Stimulated activated CD4-positive, alpha-beta T cell treated with anti-CD3 and anti-CD28 coated beads, Interleukin-1b, Interleukin-23, amount 100 ng/mL, for 24 hours (primary cell): Measurements from ENCODE around the gene SFT2D3.

Experiments used
- DNase-seq, 4 experiments: peaks; one replicate each; pipeline ENCODE4 v3.0.0-alpha.2; 2020; ENCODE audit warnings: low read depth in 4 of 4, low spot score in 1 of 4

SFT2D3 gene

DNA sequence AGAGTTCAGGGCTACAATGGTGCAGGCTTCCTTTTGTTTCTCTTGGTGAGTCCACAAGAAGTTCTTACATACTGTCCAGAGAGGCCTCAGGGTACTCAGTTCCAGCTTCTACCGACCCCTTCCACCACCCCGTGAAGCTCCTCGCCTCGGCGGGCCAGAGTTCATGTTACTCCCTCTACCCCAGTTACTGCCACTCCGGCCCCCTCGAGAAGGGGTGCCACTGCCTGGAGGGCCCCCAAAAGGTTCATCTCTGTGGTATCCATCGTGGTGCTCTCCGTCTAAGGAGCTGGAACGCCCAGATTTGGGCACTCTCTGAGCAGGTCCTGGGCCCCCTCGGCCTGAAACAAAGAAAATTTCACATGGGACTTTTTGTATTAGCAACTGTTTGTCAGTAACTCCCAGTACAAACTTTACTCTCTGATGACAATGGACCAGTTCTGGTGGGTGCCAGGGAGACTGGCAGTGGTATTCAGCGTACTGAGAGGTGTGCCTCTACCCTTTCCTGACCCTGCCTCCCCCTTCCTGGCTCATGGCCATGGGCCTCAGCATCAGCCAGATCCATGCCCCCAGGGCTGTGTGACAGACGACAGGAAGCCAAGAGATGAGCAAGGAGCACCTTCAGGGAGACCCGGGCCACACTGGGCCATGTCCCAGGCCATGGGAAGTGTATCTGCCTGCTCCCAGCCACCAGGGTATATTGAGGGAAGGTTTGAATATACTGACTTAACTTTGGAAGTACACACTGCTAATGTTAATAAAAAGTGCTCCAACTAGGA lies 5.1 kb downstream of the SFT2D3 start:
- DNase-seq, result no peak

DNA sequence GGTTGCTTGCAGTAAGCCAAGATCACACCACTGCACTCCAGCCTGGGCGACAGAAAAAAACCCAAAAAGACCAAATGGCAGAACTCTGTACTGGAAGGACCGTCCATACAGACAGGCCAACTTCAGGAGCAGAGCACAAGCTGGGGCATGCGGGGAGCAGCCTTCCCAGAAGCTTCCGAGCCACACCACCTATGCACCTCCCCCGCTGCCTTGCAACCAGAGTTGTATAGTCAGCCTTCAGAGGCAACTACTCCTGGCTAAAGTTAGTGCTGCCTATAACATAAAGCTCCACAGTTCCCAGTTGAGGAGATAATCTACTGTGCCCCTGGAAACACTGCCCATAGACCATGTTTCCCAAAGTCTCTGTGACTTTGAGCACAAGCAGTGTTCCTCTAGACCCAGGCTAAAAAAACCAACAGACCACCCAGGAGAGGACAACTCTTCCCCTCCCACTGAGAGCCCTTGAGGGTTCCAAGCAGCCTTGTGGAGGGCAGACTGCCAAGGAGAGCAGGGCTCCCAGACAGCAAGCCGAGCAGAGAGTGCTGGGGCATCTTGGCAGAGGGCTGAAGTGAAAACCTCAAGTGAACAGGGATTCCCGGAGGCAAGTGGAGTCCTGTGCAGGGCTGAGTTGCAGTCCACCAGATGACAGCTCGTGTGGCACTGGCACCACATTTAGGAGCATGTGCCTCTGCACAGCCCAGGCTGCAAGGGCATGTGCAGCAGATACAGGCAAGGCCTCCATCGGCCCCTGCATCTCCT lies 6.8 kb downstream of the SFT2D3 start:
- DNase-seq, result no peak

DNA sequence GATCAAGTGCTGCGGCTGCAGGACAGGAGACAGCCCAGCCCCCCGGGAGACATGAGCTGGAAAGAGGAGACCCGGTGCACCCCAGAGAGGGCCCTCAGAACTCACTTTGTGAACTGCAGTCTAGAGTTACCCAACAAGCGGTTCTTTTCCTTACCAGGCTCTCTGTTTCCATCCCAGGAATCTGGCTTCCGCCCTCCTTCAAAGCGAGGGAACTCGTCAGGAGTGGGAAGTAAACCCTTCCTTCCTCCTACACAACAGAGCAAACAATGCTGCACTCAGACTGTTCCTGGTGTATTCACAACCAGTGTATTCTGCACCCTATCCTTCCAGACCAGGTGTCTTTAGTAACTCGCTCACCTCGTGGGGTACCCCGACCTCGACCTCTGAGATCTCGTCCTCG lies 8.0 kb downstream of the SFT2D3 start:
- no peak for DNase-seq

DNA sequence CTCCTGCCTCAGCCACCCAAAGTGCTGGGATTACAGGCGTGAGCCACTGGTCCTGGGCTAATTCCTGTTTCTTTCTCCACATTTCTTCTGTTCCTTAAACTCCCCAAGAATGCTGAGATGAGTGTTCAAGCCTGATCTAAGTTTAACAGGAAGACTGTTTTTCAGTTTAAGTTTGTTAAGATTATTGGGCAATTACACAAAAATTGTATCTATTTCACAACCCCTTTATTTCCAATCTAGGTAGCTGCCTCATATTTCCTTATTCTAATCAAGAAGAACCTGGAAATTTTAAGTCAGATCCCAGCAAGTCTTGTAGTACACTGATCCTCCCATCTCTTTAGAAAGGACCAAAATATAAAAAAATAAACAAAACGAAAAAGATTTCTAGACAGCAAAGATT lies 11.7 kb downstream of the SFT2D3 start:
- no peak for DNase-seq

DNA sequence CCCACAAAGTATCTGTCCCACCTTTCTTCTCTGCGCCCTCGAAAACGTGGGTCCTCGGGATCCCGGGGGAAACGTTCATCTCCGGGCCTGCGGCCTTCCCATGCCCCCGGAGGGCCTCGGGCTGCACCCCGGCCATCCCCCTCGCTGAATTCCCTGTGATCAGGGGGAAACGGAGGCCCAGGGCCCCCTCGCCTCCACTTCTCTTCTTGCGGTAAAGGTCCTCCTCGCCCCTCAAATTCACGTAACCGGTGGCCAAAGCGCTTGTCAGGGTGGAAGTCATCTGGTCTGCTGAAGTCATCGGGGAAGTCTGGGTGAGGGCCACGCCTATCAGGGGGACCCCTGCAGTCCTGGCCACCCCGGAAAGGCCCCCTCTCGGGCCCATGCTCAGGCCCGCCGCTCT lies 12.3 kb downstream of the SFT2D3 start:
- no peak for DNase-seq

DNA sequence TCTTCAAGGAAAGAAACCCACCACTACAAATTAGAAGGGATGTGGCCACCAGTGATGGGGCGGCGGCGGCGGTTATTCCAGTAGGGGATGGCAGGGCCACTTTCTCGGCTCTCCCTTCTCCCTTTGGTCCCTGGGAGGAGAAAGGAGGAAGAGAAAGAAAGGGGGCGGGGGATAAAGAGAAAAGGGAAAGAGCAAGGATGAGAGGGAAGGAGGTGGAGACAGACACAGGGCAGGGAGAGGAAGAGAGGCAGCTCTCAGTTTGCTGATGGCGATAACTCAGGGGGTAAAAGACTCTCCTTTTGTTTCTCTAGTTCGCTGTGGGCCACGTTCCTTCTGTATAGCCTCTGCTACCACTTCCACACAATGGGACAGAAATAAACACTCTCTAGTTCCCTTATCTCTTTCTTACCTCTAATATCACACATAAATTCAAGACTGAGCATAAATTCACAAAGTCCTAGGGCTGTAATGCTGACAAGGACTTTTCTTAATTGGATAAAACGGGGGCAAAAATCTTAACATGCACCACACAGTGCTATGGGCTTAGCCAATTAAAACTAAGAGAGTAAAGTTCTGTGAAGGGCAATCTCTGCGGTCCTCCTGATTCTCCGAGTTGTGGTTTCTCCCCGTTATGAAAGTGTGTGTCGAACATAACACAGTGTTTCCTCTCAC lies 14.6 kb downstream of the SFT2D3 start:
- no peak for DNase-seq

DNA sequence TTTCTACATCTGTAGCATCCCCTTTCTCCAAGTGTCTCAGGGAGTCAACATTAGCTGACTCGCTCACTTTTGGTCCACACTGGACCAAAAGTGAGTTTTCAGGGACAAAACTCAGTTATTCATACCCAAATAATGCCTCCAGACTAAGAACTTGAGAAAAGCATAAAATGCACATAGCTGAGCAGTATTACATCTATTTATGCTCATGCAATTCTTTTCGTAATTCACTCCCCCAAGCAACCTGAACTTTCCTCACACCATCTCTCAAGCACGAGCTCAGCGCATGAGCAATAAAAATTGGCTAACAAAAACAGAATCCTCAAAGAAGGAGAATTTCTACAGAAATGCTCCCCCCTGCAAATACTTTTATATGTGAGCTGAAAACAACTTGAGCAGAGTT lies 17.0 kb downstream of the SFT2D3 start:
- DNase-seq, result no peak

DNA sequence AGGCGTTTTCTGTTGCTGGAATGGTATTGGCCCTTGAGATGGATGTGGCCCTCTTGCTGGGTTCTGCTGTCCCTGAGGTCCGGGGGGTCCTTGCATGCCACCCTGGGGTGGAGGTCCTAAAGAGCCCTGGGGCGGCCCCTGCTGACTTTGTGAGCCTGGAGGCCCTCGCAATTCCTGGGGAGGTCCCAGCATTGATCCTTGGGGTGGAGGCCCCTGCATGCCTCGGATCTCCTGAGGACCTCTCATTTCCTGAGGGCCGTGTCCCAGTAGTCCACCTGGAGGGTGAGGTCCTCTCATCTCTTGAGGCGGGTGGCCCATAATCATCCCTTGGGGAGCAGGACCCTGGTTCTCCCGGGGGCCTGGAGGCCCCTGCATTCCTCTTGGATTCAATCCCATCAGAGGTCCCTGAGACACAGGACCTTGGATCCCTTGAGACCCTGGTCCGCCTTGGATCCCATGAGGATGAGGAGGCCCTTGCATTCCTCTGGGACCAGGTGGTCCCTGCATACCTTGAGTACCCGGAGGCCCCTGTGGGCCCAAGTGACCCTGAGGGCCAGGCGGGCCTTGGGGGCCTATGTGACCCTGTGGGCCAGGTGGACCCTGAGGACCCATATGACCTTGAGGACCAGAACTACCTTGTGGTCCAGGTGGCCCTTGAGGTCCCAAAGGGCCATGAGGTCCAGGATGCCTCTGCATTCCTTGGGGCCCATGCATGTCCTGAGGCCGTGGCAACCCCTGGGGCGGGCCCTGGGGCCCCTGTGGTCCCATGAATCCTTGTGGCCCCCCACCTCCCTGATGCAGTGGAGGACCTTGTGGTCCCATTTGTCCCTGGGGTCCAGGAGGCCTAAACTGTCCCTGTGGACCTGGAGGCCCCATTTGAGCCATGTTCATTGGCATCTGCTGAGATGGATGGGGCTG lies 18.3 kb downstream of the SFT2D3 start:
- DNase-seq, result no peak

DNA sequence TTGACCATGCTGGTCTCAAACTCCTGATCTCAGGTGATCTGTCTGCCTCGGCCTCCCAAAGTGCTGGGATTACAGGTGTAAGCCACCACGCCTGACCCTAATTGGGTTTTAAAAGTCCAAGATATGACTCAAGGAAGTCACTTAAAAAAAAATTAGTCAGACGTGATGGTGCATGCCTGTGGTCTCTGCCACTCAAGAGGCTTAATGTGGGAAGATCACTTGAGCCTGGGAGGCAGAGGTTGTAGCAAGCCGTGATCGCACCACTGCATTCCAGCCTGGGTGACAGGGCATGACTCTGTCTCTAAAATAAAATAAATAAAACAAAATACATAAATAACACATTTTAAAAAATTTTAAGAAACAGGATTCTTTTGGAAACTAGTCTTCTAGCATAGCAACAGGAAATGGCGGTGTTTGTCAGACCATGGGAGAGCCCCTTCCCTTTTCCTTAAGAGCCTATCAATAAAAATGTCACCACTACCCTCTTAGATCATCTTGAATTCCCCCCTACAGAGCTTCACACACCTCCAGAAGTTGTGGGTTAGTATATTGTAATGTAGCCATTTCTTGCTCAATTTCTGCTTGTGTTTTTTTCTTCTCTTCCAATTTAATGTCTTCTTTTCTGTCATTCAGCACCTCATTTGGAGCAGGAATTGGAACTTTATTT lies 20.1 kb downstream of the SFT2D3 start:
- DNase-seq, result no peak

DNA sequence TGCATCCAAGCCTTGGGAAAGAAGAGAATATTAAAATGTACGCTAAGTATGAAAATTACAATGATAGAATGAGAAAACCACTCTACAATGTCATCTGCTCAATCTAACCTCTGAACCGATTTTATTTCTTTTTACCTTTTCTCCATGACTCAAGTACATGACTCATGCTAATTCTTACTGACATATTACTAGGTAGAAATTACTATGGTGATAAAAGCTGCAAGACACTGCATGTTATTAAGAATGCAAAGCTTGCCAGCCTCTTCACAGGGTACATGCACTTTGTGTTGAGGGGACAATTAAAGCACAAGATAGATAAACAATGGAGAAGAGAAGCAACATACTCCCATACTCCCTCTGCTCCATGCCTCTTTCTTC lies 20.7 kb downstream of the SFT2D3 start:
- no peak for DNase-seq

DNA sequence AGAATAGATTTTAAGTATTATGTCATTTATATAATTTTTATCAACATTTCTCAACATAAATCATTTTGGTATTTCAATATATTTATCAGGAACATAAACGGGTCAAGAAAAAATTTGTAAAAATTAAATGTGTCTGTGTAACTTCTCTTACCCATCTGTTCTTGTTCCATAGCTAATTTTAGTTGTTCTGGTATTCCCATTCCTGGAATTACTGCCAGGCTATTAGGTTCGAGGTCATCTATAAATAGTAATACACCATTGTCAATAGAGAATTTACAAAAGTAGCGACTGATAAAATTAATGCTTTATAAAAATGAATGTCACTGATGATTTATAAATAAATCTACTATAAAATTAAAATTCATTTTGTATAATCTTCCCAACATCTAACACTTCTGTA lies 21.5 kb downstream of the SFT2D3 start:
- DNase-seq, result no peak

DNA sequence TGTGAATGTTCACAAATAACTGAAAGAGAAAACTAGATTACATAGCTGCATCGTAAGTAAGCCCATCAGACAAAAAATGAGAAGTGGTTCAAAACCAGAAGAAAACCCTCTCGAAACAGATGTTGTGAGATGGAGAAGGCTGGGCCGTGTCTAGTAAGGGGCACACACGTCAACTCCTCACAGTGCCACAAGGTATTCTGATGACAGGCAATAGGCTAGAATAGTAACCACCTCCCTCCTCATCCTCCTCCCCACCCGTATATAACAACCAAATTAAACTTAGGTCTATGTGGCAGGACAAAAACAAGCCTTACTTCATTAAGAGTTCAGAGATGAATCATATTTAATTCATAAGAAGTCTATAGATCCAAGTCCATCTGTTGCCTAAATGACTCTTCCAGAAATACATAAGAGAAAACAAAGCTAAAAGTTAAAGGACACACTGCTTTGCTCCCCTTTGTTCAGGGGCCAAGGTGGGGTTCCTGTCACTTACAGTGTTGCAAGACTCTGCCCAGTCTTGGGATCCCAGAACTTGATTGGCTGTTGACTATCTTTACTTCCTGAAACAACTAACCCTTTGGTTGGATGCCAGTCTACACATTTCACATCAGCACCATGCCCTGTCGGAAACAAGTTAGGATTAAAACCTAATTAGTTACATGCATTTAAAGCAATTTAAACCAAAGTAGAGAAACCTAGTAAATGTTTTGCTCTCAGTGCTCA lies 25.0 kb downstream of the SFT2D3 start:
- DNase-seq, result no peak

DNA sequence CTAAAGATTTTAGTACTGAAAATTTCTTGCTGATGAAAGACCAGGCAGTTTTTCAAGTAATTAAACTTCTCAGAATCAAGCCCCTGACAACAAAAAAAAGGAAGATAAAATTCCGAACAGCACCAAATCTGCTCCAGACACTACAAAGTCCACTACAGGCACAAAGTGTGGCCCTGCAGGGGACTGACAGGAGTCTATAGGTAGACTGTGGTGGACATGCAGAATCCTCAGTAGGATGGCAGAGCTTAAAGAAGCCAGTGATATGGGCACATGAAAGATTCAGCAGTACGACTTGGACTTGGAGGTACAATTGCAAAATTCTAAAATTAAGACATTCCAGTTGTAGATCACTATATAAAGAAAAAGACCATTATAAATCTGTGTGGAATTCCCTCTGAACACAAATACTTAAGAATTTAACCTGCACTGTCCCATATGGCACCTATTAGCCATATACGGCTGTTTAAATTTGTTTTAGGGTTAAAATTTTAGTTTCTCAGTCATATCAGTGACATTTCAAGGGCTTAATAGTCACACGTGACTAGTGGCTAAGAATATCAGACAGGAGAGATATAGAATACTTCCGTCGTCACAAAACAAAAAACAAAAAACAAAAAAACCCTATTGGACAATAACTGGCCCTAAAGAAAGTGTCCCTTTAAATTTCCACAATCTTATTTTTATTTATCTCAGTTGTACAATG lies 32.0 kb downstream of the SFT2D3 start:
- DNase-seq, result no peak

DNA sequence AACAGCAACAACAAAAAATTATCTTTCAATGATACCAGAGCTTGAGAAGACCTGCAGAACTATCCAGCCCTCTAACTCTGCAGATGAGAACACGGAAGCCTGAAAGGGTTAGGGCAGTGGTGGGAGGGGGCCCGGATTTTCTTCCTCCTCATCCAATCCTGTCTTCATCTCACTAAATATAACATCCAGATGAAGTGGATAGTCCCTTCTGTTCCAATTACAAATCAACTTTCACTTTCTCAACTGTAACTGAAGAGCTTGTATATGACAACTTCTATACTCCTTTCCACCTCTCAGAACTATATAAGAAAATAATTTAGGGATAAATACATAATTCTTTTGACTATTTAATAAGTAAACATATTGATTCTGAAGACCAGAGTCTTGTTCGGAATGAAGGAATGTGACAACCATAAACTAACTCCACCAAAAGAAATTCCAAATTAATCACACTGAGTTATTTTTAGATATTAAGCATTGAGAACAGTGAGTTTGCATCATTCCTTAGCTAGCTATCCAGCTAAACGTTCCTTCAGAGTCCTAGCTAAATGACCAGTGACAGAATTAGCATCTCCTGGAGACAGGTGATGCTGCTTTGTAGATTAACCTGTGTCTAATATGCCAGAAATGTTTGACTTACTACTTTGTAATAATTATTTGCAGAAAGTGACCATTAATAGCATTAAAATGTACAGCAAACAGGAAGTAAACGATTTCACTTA lies 32.7 kb downstream of the SFT2D3 start:
- DNase-seq, result no peak

DNA sequence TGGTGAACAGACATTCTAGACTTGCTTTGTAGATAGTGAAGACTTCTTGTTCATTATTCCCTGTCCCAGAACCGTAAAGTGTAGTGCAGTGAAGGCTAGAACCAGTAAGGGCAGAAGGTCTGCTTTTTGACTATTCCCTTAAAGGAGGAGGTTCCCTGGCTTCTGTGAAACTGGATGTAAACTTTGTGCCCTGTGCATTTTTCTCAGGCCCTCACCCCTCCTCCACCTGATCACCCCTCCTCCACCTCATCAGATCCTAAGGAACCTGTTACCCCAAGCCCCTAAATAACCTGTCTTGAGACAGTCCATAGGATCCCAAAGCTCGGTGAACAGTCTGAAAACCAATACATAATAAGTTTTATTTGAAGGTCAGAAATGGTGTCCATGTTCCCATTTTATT lies 33.7 kb downstream of the SFT2D3 start:
- DNase-seq, result no peak

DNA sequence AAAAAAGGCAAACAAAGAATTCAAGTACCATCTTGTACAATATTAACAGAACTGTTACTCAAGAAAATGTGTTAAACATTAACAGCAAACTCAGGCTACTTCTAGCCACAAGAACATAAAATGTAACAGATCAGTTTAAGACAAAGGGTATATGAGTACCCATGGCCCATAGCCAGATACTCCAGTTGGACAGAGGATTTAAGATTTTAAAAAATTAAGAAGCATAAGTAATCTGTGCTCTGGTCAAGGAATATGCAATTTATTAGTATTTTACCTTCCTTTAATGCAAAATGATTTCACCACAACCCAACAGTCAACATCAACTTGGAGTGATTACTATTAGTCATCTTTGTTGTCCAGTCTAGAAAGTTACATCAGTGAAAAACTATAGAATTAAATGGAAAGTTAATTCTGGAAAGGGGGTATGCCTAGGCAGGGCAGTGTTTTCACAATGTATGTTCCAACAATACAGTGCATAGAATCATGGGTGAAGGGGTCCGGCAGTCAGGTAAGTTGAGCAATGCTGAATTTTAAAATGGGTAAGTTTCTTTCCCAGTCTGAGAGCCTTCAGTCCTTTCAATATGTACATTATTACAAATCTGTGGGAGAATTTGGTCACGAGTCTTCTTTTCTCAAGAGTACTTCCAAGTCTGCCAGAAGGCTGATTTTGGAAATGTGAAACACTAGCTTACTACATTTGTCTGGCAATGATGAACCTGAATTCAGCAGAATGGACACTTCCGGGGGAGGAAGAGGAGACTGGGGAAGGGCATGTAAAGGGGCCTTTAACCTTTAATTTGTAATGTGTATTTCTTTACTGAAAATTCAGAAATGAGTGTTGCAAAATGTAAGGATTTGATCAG lies 34.5 kb downstream of the SFT2D3 start:
- DNase-seq, result no peak

DNA sequence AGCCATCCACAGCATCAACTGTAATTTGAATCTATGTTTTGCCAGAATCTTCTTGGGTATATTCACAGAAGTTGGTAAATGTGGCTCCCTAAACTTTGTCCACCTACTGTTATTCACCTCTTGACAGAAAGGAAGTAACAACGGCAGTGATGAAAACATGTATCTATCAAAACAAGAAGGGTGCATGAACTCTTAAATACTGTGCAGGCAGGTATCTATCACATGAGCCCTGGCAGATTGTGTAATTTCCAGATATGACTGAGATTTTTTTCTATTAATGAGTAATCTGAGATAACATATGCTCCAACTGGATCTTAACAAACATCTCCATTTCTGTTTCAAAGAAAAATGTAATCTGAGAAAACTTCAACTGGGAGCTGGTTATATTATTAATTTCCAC lies 36.6 kb downstream of the SFT2D3 start:
- no peak for DNase-seq

DNA sequence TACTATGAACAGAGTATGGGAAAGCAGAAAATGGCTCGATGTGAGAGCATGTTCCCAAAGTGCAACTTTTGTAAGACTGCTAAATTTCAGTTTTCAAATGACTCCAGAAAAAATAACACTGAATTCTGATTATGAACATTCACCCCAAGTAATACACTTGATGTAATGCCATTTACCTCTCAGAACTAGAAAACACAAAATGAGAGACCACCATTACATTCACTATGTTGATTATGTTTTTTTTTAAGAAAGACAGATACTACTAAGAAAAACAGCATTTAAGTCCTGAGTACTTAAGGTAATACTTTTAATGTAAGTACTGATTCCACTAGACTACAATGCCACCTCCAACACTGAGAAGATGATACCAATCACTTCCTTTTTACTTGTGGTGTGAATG lies 38.5 kb downstream of the SFT2D3 start:
- DNase-seq, result no peak
